Posterior vena cava (tissue), 2 donors: ENCODE measurements around the gene HOXA6. TPM values are rescaled to one million over a fixed set of nuclear protein-coding genes. Genes with fewer than 3 reads are reported as not detected.

Source experiments
- DNase-seq: peaks from one replicate; pipeline ENCODE4 v3.0.0-alpha.2; 2020; ENCODE audit warnings: low spot score
- intact Hi-C, 2 donors: fragments of 100-400 bp; cut with DNase I; formaldehyde crosslinking; loops; one replicate each; pipeline versions ENCODE4 v1.14.1 to v1.14.2; 2022 to 2023
- total RNA-seq, 2 donors: library from RNA; stranded (reverse); fragmentation: NEBNext Ultra II Directional; extraction: Animal tissue kit (Norgen Biotek cat#: 25700); gene quantifications; one replicate each; pipeline ENCODE4 v1.2.1, GENCODE V29; 2021
- donor health status: DM: yes; HTN: yes; CAD: no.
- donor health status: DM: yes; HTN: yes; CAD: no.

The HOXA6 gene
- total RNA-seq, 2 donors from 2014 or later, result 8.6 to 9.1 TPM

DNA sequence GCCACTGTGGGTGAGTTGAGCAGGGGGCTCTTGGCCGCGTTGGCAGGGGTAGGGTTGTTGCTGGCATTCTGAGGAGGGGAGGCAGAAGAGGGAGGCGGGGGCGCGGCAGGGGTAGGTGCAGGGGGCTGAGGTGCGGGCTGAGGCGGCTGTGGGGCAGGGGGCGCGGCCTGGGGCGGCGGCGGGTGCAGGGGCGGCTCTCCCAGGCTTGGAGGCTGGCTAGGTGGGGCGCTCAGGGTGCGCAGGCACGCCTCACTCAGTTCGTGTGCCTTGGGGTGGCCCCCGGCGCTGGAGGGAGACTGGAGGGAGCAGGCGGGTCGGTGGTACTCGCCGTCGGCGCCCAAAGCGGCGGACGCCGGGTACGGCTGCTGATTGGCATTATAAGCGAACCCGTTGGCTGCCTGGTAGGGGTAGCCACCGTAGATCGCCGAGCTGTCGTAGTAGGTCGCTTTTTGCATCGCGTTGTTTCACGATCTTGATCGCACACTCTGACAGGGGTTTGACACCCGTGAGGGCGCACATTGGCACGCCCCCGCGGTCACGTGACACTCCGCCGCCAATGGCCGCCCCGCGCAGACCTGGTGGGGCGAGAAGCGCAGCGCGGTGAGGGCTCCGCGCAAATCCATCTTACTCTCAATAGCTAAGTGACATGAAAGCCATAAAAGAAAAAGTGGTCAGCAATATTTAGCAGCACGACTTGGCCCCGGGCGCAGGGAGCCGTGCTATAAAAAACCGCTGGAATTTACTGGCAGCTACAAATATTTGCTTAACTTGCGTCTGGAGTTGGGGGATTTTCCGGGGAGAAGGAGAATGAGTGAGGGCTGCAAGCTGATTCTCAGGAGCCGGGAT lies 37.2 kb downstream of the HOXA6 start:
- intact Hi-C loops, result no loop called here

GRCh38 chr7:27109466-27110185 lies 37.9 kb downstream of the HOXA6 start:
- no peak for DNase-seq
- intact Hi-C loops, result no loop called here

More for the DNA sequence above, 37.2 kb downstream of the HOXA6 start:
- DNase-seq, result peak; percentile 89

GRCh38 chr7:27108390-27109127 lies 39.0 kb downstream of the HOXA6 start:
- peak; percentile 86 for DNase-seq

DNA sequence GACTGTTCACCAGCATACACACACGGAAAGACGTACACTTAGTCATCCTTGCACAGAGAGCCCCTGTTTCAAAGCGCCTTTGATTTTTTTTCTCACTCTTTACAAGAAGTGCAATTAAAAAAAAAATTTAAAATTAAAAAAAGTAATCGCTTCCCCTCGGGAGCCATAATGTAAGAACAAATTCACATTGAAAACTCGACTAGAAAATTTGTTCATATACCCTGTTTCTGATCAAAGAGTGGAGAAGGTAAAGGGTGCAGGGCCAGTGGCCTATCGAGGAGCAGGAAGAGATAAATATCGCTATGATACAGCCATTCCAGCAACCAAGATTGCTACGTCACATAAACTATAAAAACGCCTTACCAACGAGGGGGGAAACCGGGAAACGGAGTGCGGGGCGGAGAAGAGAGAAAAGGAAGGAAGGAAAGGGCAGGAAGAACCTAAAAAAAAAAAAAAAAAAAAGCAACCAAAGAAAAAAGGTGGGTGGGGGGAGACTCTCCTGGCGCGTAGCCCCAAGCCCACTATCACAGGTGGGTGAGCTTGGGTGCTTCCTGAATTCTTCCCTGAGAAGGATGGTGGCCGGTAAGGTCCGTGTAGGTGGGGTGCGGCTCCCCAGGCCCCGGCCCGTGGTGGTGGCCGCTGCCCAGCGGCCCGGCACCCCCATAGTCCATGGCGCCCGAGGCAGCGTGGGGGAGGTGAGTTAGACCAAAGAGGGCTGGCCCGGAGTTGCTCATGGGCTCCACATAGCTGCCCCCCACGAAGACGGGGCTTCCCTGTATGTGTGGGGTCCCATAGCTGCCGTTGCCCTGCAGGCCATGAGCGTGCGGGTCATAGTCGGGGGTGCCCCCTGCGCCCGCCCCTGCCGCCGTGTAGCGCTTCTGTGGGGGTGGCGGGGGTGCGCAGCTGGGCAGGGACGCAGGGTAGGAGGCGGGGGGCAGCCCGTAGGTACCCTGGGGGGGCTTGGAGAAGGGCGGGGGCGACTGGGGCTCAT lies 39.9 kb downstream of the HOXA6 start:
- DNase-seq, result no peak
- intact Hi-C loops, result no loop called here

More at GRCh38 chr7:27108390-27109127, 39.0 kb downstream of the HOXA6 start:
- intact Hi-C loops, result no loop called here

GRCh38 chr7:27106901-27107240 lies 40.7 kb downstream of the HOXA6 start:
- intact Hi-C loops, result no loop called here

DNA sequence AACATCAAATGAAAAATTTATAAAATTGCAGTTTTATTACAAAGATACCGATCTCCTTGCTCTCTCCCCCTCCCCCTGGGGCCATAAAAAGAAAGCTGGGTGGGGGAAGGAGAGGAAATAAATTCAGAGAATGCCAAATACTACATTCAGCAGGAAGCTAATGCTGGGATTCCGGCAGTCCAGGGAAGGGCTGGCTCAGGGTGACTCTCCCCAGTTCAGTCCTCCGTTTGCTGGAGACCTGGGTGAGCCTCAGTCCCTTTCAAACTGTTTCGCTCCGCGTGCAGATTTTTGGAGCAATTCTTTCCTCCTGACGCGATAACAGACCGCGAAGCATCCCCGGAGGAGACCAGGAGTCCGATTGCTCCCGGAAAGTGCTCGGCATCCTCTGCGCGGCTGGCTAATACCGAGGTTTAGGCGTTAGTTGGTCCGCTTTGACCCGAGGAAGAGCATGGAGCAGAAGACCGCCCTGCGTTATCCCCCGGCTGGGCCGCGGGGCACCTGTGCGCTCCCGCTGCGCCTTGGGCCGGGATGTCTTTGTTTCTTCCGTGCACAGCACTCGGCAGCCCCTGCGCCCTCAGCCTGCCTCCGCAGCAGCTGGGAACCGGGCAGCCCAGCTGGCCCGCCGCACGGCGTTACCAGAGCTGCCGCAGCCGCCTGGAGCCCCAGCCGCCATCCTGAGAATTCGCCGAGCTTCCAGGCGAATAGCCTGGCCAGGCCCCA lies 41.2 kb downstream of the HOXA6 start:
- intact Hi-C loops, result no loop called here
- no peak for DNase-seq

More at GRCh38 chr7:27106901-27107240, 40.7 kb downstream of the HOXA6 start:
- DNase-seq, result no peak

- no peak for DNase-seq
- intact Hi-C loops, result no loop called here
Observed at GRCh38 chr7:27105301-27106031, 42.1 kb downstream of the HOXA6 start.

DNA sequence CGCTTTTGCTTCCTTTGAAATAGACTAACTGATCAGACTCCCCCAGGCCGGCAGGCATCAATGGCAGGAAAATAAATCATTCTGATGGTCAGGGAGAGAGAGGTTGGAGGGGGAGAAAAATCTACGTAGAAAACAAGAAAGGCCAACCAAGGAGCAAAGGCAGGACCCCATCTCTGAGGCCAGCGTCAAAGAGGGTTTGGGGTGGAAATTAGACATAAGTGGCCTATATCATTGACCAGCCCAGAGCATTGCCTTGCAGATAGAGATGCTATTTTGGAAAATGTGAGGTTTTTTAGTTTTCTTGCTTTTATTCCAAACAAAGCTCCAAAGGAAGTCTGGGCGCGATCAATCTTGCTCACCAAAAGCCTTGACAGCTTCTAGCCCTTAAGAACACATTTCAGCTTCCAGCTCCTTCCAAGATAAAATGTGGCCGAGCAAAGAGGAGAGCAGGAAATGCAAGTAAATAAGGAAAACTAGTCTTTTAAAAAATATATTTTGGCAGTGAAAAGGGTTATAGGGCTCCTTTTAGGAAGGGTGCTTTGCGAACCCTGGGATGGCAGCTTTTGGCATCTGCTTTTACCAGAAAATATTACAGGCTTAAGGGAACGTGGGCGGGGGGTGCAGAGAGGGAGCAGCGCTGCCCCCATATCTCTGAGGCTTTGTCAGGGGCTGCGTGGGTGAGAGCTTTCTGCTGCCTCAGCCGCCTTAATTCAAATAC lies 43.1 kb downstream of the HOXA6 start:
- no peak for DNase-seq
- intact Hi-C loops, result no loop called here

GRCh38 chr7:27103489-27104226 lies 43.9 kb downstream of the HOXA6 start:
- no peak for DNase-seq
- intact Hi-C loops, result no loop called here

DNA sequence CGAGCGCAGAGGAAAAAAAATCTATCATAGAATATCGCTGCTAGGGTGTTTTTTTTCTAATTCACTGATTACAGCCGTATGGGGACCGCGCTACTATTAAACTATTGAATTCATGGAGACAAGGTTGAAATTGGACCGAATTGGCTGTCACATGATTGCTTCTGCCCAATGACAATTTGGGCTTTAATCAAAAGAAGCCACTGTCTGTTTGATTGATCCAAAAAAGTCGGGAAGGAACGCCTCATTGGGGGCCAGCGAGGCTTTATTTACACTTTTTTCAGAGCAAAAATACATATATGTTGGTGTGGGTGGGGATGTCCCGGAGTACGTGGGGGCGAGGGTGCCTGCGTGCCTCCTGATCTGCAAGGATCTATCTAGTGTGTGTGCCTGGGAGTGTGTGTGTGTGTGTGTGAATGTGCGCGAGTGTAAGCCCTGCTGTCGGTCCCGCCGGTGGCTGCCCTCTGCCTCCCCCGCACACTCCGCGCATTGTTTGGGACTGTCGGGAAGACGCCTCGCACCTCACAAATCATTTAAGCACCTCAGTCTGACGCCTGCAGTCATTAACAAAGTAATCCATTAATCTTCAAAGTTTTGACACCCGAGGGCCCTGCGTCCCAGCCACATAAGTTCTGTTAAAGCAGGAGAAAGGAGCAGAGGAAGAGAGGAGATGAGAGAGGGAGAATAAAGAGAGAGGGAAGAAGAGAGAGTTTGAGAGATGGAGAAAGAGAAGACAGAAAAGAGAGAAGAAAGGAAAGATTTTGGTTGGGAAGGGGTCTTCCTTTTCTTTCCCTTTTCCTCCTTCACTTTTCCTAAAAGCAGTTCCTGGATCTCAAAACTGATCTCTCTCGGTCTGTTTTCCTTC lies 44.8 kb downstream of the HOXA6 start, which contains the start of gene HOXA2:
Gene HOXA2 (minus strand): TSS at position 103 of the 862 bp plus-strand sequence. CDS start 183 bp downstream, outside the sequence.
- no peak for DNase-seq
- intact Hi-C loops, result no loop called here

- DNase-seq, result no peak
- intact Hi-C loops, result no loop called here
Observed at GRCh38 chr7:27101957-27102580, 45.5 kb downstream of the HOXA6 start.

GRCh38 chr7:27101171-27101956 lies 46.2 kb downstream of the HOXA6 start:
- no peak for DNase-seq
- intact Hi-C loops, result no loop called here

DNA sequence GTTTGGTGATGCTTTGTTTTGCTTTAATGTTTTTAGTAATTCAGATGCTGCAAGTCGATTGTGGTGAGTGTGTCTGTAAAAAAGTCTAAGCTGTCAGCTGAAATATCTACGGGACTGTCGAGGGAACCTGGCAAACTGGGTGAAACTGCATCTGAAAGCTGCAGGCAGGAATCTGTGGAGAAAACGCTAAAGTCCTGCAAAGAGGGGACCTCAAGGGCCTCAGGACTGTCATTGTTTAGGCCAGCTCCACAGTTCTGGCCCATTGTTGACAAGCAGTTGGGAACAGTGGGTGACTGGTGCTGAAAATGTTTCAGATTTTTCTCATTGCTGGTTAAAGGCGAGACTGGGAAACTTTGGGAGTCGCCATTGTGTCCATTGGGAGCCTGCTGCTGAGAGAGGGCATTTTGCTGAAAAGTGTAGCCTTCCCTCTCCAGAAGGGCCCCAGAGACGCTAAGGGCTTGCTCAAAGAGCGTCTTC lies 46.8 kb downstream of the HOXA6 start:
- intact Hi-C loops, result no loop called here
- no peak for DNase-seq
